ENCODE data around the gene EFTUD2.

EFTUD2 gene

GRCh38 chr17:44887971-44888954, 11.0 kb downstream of the EFTUD2 start:
- DNase-seq (ENCODE audit: low read depth in 2 of 2), result no peak

- DNase-seq (ENCODE audit: low read depth in 2 of 2), result no peak
These were observed 12.2 kb downstream of the EFTUD2 start for GRCh38 chr17:44887016-44887415.

- no peak for DNase-seq (ENCODE audit: low read depth in 2 of 2)
These were observed 14.3 kb downstream of the EFTUD2 start for GRCh38 chr17:44884941-44885340.

- DNase-seq (ENCODE audit: low read depth in 2 of 2), result no peak
These were observed 18.1 kb downstream of the EFTUD2 start for GRCh38 chr17:44881145-44881544.

- DNase-seq (ENCODE audit: low read depth in 2 of 2), result no peak
These were observed 19.2 kb downstream of the EFTUD2 start for GRCh38 chr17:44880062-44880461.

GRCh38 chr17:44879376-44879775, 19.9 kb downstream of the EFTUD2 start:
- no peak for DNase-seq (ENCODE audit: low read depth in 2 of 2)

- peak in 1 of 2 experiments; percentile 8 for DNase-seq (ENCODE audit: low read depth in 2 of 2)
These were observed 20.5 kb downstream of the EFTUD2 start for GRCh38 chr17:44878627-44879221.

- no peak for DNase-seq (ENCODE audit: low read depth in 2 of 2)
These were observed 22.1 kb downstream of the EFTUD2 start for GRCh38 chr17:44877121-44877520.

GRCh38 chr17:44875761-44876160, 23.5 kb downstream of the EFTUD2 start:
- DNase-seq (ENCODE audit: low read depth in 2 of 2), result no peak

- no peak for DNase-seq (ENCODE audit: low read depth in 2 of 2)
These were observed 27.0 kb downstream of the EFTUD2 start for GRCh38 chr17:44872131-44872768.

GRCh38 chr17:44871556-44871955, 27.7 kb downstream of the EFTUD2 start:
- no peak for DNase-seq (ENCODE audit: low read depth in 2 of 2)

GRCh38 chr17:44867841-44868240, 31.4 kb downstream of the EFTUD2 start:
- DNase-seq (ENCODE audit: low read depth in 2 of 2), result no peak

- DNase-seq (ENCODE audit: low read depth in 2 of 2), result no peak
These were observed 33.3 kb downstream of the EFTUD2 start for GRCh38 chr17:44865931-44866330.

- peak; percentile 20 to 47 for DNase-seq (ENCODE audit: low read depth in 2 of 2)
These were observed 34.0 kb downstream of the EFTUD2 start for GRCh38 chr17:44865231-44865660.

- DNase-seq (ENCODE audit: low read depth in 2 of 2), result no peak
These were observed 34.4 kb downstream of the EFTUD2 start for GRCh38 chr17:44864831-44865230.

GRCh38 chr17:44863061-44863918, 36.0 kb downstream of the EFTUD2 start:
- DNase-seq (ENCODE audit: low read depth in 2 of 2), result no peak

GRCh38 chr17:44862278-44862914, 36.8 kb downstream of the EFTUD2 start:
- DNase-seq (ENCODE audit: low read depth in 2 of 2), result no peak

GRCh38 chr17:44859701-44860100, 39.5 kb downstream of the EFTUD2 start:
- no peak for DNase-seq (ENCODE audit: low read depth in 2 of 2)

GRCh38 chr17:44854192-44854591, 45.1 kb downstream of the EFTUD2 start:
- no peak for DNase-seq (ENCODE audit: low read depth in 2 of 2)

- DNase-seq (ENCODE audit: low read depth in 2 of 2), result no peak
These were observed 48.6 kb downstream of the EFTUD2 start for GRCh38 chr17:44850612-44851011.

- no peak for DNase-seq (ENCODE audit: low read depth in 2 of 2)
These were observed 49.2 kb downstream of the EFTUD2 start for GRCh38 chr17:44850025-44850424.

Measured in stimulated activated CD4-positive, alpha-beta T cell treated with anti-CD3 and anti-CD28 coated beads, Interleukin-12 subunit alpha, Interleukin-12 subunit beta, amount 100 ng/mL, for 24 hours (primary cell).